Measurements from ENCODE around the gene UBAP1L.

GRCh38 chr15:65062726-65063125, 52.3 kb downstream of the UBAP1L start:
- TF ChIP-seq YY1 (IDR thresholded peaks at IDR 0.05; ENCODE audit: low read depth) (no peak), CREB1 (IDR thresholded peaks at IDR 0.05; ENCODE audit: low read depth) (no peak), CEBPB (IDR thresholded peaks at IDR 0.05) (no peak), NFIC (IDR thresholded peaks at IDR 0.05) (no peak), RAD21 (IDR thresholded peaks at IDR 0.05; ENCODE audit: low read depth) (no peak), TAF1 (IDR thresholded peaks at IDR 0.05; ENCODE audit: low read depth) (no peak), ZBTB7A (IDR thresholded peaks at IDR 0.05; ENCODE audit: low read depth) (no peak), TCF12 (IDR thresholded peaks at IDR 0.05; ENCODE audit: low read depth) (no peak), FOXM1 (IDR thresholded peaks at IDR 0.05; ENCODE audit: borderline replicate concordance, low read depth) (no peak), TEAD4 (IDR thresholded peaks at IDR 0.05) (no peak)
- TF ChIP-seq, protein P1, sequence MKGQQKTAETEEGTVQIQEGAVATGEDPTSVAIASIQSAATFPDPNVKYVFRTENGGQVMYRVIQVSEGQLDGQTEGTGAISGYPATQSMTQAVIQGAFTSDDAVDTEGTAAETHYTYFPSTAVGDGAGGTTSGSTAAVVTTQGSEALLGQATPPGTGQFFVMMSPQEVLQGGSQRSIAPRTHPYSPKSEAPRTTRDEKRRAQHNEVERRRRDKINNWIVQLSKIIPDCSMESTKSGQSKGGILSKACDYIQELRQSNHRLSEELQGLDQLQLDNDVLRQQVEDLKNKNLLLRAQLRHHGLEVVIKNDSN (IDR thresholded peaks at IDR 0.05) = no peak
- TF ChIP-seq, protein P2, sequence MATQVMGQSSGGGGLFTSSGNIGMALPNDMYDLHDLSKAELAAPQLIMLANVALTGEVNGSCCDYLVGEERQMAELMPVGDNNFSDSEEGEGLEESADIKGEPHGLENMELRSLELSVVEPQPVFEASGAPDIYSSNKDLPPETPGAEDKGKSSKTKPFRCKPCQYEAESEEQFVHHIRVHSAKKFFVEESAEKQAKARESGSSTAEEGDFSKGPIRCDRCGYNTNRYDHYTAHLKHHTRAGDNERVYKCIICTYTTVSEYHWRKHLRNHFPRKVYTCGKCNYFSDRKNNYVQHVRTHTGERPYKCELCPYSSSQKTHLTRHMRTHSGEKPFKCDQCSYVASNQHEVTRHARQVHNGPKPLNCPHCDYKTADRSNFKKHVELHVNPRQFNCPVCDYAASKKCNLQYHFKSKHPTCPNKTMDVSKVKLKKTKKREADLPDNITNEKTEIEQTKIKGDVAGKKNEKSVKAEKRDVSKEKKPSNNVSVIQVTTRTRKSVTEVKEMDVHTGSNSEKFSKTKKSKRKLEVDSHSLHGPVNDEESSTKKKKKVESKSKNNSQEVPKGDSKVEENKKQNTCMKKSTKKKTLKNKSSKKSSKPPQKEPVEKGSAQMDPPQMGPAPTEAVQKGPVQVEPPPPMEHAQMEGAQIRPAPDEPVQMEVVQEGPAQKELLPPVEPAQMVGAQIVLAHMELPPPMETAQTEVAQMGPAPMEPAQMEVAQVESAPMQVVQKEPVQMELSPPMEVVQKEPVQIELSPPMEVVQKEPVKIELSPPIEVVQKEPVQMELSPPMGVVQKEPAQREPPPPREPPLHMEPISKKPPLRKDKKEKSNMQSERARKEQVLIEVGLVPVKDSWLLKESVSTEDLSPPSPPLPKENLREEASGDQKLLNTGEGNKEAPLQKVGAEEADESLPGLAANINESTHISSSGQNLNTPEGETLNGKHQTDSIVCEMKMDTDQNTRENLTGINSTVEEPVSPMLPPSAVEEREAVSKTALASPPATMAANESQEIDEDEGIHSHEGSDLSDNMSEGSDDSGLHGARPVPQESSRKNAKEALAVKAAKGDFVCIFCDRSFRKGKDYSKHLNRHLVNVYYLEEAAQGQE (IDR thresholded peaks at IDR 0.05; ENCODE audit: low read depth) = no peak
- TF ChIP-seq, protein P3, sequence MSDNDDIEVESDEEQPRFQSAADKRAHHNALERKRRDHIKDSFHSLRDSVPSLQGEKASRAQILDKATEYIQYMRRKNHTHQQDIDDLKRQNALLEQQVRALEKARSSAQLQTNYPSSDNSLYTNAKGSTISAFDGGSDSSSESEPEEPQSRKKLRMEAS (IDR thresholded peaks at IDR 0.05) = no peak
